ENCODE measurements around the gene RELCH.

DNA sequence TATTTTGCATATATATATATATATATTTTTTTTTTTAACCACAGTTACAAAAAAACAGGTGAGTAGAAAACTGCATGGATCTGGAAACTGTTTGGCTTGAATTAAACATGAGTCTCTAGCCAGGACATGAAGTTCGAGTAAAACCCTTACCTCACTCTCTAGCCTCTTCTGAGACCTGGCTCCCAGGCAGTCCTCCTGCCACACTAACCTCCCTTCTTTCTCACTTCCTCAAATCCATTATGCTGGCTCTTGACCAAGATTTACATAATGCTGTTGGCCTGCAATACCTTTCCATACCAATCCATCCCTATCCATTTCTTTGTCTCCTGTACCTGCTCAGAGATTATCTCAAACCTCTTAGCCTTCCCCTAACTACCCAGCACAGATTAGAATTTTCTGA is 34.2 kb upstream of the RELCH start:
- TF ChIP-seq GATA2 (IDR thresholded peaks at IDR 0.05; ENCODE audit: low read depth, low read length), result no peak
- no peak for TF ChIP-seq GATA3 (IDR thresholded peaks at IDR 0.05; ENCODE audit: low read depth, low read length)

Measured in SH-SY5Y (cell line).